Measurements from ENCODE around the gene TRIM36.

TRIM36 gene

DNA sequence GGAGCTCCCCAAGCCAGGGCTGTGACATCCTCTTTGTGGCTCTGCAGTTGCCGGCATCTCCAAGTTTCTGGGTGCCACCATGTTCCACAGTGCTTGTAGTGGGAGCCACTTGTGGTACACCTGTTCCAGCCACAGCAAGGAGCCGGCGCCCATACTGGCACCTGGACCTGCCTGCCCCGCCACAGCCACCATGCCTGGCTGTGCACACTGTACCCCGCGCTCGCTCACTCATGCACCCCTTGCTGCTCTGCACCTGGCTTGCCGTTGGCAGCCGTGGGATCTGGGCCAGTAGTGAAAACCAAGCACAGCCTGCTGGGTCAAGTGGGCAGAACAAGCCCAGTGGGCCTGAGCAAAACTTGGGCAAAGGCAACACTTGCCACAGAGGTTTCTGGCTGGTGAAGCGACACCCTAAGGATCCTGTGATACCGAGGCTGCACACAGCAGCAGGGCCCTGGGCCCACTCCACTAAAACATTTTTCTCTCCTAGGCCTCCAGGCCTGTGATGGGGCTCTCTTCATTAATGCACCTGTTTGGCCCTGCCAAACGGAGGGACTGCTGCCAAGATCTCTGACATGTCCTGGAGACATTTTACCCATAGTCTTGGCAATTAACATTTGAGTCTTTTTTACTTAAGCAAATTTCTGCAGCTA, 2.8 kb downstream of the TRIM36 start:
- in situ Hi-C loops (cut with HindIII; ENCODE audit: low sequenced_read_pairs) = no loop called here

DNA sequence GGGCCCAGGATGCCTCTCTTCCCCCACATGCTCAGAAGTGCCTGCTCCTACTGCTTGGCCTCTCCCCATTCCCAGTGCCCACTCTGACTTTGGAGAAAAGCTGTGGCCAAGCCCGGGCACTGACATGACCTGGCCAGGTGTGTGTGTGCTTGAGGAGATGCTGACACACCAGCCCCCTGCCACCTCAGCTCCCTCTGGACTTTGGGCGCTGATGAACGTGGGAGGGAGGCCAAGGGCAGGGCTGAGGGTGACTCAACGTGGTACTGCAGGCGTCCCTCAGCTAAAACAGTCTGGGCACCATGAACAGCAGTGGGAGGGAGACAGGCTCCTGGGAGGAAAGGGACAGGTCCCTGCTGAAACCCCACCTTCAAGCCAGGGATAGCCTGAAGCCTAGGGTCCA, 3.9 kb downstream of the TRIM36 start:
- in situ Hi-C loops (cut with HindIII; ENCODE audit: low sequenced_read_pairs) = no loop called here

DNA sequence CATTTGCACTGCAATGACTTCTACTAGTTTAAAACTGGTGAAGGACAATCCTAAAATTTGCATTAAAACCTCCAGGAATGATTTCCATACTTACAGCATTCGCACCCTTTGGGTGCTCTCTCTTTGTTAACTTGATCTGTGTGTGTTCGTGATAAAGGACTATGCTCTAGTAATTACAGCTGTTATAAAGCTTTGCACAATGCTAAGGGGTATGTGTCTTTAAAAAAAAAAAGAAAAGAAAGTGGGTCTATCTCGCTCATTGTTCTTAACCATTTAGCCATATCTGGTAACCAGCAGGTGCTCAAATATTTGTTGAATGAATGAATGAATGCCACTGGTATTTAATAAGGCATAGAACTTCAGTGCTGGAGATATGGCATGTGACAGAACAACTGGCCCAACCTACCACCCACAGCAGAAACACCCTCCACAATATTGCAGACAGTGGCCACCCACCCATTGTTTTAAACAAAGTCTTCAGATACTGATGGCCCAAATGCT, 8.7 kb downstream of the TRIM36 start:
- in situ Hi-C loops (cut with HindIII; ENCODE audit: low sequenced_read_pairs) = no loop called here

DNA sequence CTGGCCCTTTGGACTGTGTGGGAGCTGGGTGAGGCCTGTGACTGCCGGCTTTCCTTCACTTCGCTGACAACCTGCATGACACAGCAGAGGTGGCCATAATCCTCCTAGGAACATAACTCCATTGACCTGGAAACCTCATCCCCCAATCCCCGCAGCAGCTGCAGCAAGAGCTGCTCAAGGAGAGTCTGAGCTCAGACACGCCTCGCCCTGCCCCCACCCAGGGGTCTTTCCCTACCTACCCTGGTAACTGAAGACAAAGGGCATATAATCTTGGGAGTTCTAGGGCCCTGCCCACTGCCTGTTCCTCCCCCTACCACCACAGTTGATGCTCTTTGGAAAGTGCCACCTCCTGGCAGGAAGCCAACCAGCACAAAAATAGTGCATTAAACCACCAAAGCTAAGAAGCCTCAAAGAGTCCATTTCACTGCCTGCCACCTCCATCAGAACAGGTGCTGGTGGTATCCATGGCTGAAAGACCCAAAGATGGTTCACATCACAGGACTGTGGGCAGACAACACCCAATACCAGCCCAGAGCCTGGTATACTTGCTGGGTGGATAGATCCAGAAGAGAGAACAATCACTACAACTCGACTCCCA, 18.4 kb downstream of the TRIM36 start:
- in situ Hi-C loops (cut with HindIII; ENCODE audit: low sequenced_read_pairs) = no loop called here

DNA sequence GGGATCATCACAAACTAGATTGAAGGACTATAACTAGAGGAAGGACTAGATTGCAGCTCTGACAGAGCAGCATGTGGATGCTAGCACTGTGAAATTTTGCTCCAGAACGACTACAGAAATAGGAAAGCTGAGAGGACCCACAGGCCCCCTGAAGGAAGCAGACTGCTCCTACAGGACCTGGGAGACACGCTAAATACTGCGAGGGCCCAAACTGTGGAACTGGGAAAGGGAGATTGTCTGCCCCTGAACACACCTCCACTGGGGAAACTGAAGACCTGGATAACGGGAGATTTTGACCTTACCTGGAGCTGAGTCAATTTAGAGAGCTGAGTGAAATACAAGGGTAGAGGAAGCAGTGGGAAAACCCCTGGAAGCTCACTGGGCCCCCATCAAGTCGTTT, 19.2 kb downstream of the TRIM36 start:
- in situ Hi-C loops (cut with HindIII; ENCODE audit: low sequenced_read_pairs) = no loop called here

DNA sequence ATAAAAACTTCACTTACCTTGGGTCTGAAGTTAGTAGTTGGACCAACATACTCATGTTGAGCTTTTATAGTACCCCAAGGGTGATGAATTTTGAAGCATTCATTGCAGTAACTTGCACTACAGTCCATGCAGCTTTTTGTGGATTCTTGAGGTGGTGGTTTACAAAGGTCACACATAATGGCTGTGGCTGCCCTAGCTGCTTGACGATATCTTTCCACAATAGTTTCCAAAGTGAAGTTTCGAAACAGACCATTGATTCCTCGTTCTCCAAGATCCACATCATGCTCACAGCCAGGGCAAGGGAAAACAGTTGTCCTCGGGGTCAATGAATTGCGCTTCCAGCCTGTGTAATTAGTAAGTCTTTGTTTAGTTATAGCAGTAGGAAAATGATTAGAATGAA, 22.7 kb downstream of the TRIM36 start:
- in situ Hi-C loops (cut with HindIII; ENCODE audit: low sequenced_read_pairs) = no loop called here

DNA sequence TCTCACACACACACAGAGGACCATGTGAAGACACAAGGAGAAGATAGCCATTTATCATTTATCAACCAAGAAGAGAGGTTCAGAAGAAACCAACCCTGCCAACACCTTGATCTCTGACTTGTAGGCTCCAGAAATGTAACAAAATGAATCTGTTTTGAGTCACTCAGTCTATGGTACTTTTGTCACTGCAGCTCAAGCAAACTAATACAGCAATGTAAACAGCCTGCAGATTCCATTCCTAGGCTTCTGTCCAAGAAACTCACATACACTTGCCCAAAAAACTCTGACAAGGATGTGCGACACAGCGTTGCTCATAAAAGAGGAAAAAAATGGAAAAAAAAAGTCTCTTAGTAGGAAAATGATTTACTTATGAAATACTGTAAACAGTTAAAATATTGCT, 33.4 kb downstream of the TRIM36 start:
- in situ Hi-C loops (cut with HindIII; ENCODE audit: low sequenced_read_pairs) = no loop called here

DNA sequence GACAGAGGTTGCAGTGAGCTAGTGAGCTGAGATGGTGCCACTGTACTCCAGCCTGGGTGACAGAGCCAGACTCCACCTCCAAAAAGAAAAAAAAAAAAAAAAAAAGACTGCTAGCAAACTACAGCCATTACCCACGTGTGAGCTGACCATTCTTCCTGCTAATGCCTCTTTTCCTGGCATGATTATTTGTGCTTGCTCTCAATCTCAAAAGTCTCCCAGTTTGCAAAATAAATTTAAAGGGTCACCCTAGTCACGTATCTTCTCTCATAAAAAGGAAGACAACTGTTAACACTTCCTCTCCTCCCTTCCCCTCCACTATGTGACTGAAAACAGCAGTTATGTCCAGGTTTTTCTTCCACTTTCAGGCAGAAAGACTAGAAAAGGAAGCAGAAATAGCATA, 37.2 kb downstream of the TRIM36 start:
- in situ Hi-C loops (cut with HindIII; ENCODE audit: low sequenced_read_pairs) = no loop called here

DNA sequence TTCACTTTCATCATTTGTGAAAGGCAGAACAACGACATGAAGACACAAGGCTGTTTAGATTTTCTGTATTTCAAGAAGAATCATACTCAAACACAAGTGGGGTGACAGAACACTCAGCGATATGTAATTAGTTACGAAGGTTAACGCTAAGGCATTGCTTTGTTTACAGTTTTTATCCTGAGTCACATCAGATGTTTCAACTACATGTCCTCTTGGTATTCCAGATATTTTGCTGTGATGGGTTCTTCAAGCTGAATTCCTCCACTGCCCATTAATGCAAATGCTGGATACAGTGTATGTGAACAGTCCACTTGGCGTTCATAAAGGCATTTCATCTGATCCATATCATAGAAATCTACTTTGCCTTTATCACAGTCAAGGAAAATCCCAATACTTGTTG, 43.4 kb downstream of the TRIM36 start:
- in situ Hi-C loops (cut with HindIII; ENCODE audit: low sequenced_read_pairs) = no loop called here

DNA sequence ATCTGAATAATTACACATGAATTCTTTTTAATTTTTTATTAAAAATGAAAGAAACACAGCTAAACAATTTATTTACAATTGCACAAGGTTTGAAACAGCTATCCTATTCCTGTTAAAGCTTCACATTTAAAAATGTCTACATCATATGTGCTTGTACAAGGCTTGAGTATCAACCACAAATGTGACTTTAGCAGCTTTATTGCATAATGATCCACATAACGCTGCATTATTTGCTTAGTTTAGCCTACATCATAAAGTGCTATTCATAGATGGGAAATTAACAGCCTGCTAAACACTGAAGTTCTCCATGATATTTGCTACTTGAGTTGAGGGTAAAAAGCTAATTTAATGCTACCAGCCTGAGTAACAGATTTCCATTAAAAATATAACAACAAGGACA, 45.0 kb downstream of the TRIM36 start:
- in situ Hi-C loops (cut with HindIII; ENCODE audit: low sequenced_read_pairs) = no loop called here

DNA sequence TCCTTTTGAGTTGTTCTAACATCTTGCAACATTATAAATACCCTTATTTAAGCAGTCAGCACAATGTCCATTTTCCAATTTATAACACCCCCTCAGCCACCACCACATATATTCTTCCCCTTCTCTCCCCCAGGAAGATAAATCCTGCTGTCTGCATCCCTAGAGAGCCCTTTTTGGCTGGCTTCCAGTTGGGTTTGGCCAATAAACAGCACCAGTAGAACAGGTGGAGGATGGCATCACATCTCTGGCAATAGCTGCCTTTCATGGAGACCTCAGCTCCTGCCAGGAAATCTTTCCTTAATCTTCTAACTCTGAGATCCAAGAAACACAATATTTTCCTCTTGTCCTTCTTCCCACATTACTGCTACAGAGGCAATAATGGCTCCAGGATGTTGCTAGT, 53.7 kb downstream of the TRIM36 start:
- in situ Hi-C loops (cut with HindIII; ENCODE audit: low sequenced_read_pairs) = no loop called here

DNA sequence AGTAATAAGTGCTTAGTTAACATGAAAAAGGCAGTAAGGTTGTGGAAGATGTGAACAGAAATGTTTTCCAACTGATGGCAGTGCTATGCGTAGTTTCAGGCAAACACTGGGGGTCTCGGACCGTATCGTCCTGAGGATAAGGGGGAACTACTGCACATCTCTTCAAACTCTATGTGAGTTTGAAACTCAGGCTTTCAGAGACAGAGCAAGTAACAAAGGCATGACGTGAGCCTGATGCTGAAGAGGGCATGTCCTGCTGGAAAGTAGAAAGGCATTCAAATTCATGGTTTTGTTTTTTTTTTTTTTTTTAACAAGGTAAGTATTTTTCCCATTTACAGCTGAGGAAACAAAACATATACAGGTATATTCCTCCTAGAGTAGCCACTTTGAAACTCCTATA, 59.9 kb downstream of the TRIM36 start:
- in situ Hi-C loops (cut with HindIII; ENCODE audit: low sequenced_read_pairs) = no loop called here

DNA sequence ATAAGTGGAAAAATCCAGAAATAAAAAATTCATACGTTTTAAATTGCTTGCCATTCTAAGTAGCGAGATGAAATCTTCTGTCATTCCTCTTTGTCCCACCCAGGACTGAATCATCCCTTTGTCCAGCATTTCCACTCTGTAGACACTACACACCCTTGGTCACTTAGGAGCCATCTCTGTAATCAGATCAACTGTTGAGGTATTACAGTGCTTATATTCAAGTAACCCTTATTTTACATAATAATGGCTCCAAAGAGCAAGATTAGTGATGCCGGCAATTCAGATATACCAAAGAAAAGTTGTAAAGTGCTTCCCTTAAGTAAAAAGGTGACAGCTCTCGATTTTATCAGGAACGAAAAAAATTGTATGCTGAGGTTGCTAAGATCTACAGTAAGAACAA, 60.4 kb downstream of the TRIM36 start:
- in situ Hi-C loops (cut with HindIII; ENCODE audit: low sequenced_read_pairs) = no loop called here

DNA sequence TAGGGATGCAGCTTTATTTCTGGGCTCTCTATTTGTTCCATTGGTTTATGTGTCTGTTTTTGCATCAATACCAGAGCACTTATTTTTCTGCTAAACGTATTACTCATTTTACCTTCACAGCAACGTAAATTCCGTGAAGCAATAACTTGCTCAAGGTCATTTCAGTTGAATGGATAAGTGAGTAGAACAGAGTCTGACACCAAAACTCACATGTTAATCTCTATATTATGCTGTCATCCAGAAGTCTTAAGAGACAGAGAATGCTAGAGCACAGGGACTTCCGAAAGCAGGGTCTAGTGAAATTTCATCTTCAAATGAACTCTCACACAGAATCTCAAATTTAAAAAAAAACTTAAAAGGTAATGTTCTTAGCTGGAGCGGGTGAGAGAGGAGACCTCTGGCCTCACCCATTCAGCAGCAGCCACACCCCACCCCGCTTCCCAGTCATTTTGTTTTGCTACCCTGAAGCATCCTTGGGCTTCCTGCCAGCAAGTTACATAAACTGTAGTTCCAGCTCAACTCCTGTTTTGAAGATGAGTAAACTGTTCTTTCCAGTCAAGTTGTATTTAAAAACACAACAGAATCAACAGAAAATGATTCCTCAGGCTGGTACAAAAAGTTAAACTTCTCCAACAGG, 69.3 kb downstream of the TRIM36 start:
- in situ Hi-C loops (cut with HindIII; ENCODE audit: low sequenced_read_pairs) = no loop called here

DNA sequence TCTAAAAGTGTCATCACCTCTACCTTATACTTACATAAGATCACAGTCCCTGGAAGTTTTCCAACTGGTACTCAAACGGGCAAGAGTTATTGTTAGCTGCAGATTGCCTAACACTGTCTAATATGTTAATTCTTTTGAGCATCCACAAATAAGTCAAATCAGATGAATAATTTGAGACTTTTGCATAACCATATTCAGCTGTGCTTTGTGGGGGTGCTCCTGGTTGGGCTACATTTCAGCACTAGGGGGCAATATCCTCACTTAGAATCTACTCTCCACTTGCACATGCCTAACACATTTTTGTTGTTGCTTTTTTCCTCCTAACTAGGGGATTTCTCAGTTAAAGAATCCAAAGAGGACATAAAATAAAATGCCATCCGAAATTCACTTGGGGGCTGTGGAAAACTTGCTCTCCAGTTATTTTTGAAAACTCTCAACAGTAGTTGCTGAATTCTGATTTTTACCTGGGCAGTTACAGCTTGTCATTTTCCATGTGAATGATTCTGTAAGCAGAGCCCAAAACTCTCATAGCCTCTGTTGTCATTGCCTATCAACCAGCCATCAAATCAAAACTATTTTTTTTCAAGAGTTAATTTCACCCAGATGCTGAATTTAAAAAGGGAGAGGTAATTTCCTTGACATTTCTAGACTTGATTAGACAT, 71.5 kb downstream of the TRIM36 start:
- in situ Hi-C loops (cut with HindIII; ENCODE audit: low sequenced_read_pairs) = no loop called here

DNA sequence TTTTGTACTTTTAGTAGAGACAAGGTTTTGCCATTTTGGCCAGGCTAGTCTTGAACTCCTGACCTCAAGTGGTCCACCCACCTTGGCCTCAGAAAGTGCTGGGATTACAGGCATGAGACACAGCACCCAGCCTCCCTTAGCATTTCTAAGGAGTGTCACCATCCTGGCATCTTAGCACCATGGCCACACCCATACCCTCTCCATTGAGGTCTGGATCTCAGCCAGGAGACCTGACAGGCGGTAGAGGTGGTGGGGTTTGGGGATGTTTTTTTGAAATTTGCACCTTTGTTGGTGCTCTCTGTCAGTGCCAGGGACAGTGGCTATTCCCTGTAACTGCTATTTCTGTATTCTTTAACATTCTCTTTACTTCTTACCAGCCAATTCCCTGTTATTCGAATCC, 72.5 kb downstream of the TRIM36 start:
- in situ Hi-C loops (cut with HindIII; ENCODE audit: low sequenced_read_pairs) = no loop called here

DNA sequence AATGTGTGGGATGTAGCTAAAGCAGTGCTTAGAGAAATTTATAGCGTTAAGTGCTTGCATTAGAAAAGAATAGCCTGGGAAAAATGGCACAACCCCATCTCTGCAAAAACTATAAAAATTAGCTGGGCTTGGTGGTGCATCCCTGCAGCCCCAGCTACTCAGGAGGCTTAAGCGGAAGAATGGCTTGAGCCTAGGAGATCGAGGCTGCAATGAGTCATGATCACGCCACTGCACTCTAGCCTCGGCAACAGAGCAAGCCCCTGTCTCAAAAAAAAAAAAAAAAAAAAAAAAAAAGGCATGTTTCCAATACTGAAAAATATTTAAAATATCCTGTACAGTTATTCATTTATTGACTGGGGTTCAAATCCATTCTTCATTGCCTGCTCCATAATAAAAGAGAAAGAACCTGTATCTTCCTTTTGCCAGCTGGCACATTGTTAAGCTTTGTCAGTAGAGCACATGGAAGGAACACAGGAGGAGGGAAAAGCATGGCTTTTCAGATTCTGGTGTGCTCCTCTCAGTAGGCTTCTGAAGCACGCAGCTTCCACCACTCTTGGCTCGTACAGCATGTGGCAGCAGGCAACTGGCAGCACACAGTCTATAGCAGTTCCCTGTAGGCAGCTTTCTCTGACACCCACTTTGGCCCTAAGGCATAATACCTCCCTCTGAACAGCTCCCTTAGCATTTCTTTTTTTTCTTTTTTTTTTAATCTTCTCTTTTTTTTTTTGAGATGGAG, 73.5 kb downstream of the TRIM36 start:
- in situ Hi-C loops (cut with HindIII; ENCODE audit: low sequenced_read_pairs) = no loop called here

DNA sequence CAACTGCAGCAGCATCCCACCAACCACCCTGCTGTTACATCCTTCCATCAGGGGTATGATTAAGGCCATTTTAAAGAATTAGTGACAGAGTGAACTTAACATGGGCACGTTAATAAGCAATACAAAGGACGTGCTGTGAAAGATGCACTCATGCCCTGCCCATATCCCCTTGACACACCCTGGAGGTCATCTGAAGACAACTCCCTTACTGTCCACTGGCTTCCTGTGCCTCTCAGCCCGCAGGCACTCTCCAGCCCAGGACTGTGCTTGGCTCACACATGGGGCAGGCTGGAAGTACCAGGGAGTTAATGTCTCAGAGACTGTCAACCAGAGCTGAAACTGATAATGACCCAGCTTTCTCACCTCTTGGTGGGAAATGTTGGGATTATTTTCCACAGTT, 81.8 kb downstream of the TRIM36 start:
- in situ Hi-C loops (cut with HindIII; ENCODE audit: low sequenced_read_pairs) = no loop called here

DNA sequence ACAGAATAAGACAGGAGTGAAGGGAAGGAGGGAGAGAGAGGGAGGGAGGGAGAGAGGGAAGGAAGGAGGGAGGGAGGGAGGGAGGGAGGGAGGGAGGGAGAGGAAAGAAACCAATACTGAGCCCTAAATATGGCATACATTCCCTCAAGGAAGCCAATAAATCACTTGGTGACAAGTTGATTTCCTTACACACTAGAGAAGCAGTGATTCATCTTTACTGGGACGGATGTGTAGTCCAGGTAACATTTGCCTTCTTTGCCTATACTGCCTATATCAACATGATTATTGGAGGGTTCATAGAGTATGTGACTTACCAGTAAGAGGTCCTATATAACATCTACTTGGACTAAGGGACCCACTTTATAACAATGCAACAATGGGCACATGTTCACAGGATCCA, 83.2 kb downstream of the TRIM36 start:
- in situ Hi-C loops (cut with HindIII; ENCODE audit: low sequenced_read_pairs) = no loop called here

DNA sequence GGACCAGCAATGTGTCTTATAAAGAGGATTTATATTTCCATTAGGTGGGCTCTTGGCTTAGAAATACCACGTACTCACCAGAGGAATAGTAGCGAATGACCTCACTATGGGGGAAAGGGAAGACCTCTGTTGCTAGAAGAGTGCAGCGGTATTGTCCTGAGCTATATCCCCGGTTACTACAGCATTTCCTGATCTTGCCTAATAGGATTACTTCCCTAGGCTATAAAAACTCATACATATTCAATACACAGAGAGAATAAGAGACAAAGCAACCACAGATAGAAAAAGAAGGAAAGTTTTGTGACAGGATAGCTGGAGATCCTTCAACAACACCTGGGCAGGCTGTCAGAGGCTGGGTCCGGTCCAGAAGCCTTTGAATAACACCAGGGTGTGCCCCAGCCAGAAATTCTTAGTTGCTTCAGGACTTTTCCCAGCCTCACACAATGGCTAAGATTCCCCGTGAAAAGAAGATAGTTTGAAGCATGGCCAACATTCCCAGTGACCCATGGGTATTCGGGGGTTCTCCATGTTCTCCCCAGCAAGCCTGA, 85.4 kb downstream of the TRIM36 start:
- in situ Hi-C loops (cut with HindIII; ENCODE audit: low sequenced_read_pairs) = no loop called here
